ENCODE measurements around the gene SNX2. TPM values are rescaled to one million over a fixed set of nuclear protein-coding genes. Genes with fewer than 3 reads are reported as not detected.

Gene SNX2
- total RNA-seq, 2 donors from 2014 or later = 14.8 to 34.0 TPM

DNA sequence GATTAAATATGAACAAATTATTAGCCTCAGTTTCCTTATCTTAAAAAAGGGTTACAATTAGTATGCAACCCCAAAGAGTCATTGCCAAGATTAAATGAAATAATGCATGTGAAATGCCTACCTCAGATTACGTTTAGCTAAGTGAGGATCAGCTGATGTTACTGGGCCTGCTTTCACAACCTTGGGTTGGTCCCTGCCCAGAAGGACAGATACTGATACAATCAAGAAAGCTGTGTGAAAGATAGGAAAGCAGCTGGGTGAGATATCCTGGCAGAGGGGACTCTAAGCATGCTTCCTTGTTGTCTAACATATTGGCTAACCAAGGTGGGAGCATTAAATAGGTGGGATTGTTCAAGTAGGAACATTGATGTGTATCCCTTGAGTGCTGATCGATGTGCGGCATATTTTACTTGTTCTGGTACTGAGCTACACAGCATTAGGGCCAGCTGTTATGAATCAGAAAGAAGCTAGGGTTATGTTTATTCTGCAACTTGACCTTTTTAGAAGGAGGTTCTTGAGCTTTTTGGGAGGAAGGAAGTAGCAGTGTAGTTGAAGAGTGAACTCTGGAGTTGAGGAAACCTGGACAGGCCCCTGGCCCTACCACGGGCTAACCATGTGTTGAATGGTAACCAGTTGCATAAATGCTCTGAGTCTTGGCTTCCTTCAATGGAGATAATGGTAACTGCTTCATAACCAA is 99.4 kb downstream of the SNX2 start:
- no peak for TF ChIP-seq POLR2A (IDR thresholded peaks at IDR 0.05)
- TF ChIP-seq CTCF (IDR thresholded peaks at IDR 0.05) = no peak
- ATAC-seq (no peak), DNase-seq (no peak)
- Histone ChIP-seq H3K36me3 (replicated peaks in 1 of 2; ENCODE audit: insufficient read depth in 1 of 2, low read depth in 2 of 2) (no peaks in the 10 kb centered on the region), H3K9me3 (no peaks in the 10 kb centered on the region), H3K4me3 (no peak overlapping the region), H3K4me1 (no peaks in the 10 kb centered on the region), H3K27ac (no peak overlapping the region), H3K27me3 (no peaks in the 10 kb centered on the region)
- 82 to 88% methylated on average over 4 of the region's 4 CpGs for WGBS, 2 donors
- intact Hi-C loops (cut with DNase I) = no loop called here

DNA sequence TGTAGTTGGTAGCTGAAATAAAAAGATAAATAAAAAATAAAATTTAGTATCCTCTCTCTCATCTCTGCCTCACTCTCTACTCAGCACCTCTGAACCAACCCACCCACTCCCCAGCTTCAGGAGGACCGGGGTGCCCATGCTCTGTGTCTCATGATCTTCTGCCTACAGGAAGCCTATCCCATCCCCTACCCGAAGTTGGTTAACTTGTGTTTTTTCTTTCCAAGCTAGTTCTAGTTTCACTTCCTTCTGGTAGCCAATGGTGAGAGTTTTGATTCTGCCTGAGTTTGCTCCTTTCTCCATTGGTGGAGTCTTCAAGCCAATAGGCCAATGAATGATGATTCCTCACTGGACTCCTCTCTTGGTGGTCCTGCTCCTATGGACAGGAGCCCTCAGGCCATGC is 102.6 kb downstream of the SNX2 start:
- Histone ChIP-seq H3K9me3 (no peaks in the 10 kb centered on the region), H3K27me3 (no peaks in the 10 kb centered on the region), H3K36me3 (replicated peaks in 1 of 2; ENCODE audit: insufficient read depth in 1 of 2, low read depth in 2 of 2) (no peaks in the 10 kb centered on the region), H3K27ac (no peak overlapping the region), H3K4me1 (no peaks in the 10 kb centered on the region), H3K4me3 (no peak overlapping the region)
- no peak for DNase-seq
- intact Hi-C loops (cut with DNase I) = no loop called here
- ATAC-seq = no peak
- WGBS, 2 donors = 82 to 88% methylated on average over 2 of the region's 2 CpGs
- TF ChIP-seq CTCF (IDR thresholded peaks at IDR 0.05) (no peak), POLR2A (IDR thresholded peaks at IDR 0.05) (no peak)

- WGBS, 2 donors = 97 to 99% methylated on average over 3 of the region's 3 CpGs
Measured at GRCh38 chr5:122879076-122879475, 104.2 kb downstream of the SNX2 start.

More at GRCh38 chr5:122879076-122879475, 104.2 kb downstream of the SNX2 start:
- Histone ChIP-seq H3K4me3 (no peak overlapping the region), H3K27ac (no peak overlapping the region), H3K27me3 (no peaks in the 10 kb centered on the region), H3K4me1 (no peaks in the 10 kb centered on the region), H3K36me3 (replicated peaks in 1 of 2; ENCODE audit: insufficient read depth in 1 of 2, low read depth in 2 of 2) (no peaks in the 10 kb centered on the region), H3K9me3 (no peaks in the 10 kb centered on the region)
- TF ChIP-seq CTCF (IDR thresholded peaks at IDR 0.05) (no peak), POLR2A (IDR thresholded peaks at IDR 0.05) (no peak)
- DNase-seq = no peak
- intact Hi-C loops (cut with DNase I) = no loop called here
- ATAC-seq = no peak

Other genes with a start within 250 kb of the SNX2 start
- 10 to 100 TPM in 1 of 2 donors, 1 to 10 TPM in 1; 6.7 to 19.1 TPM for gene SNX24, start 70.5 kb downstream of the SNX2 start, total RNA-seq